ENCODE results near the gene FLAD1. TPM values are rescaled to one million over a fixed set of nuclear protein-coding genes. Genes with fewer than 3 reads are reported as not detected.

The FLAD1 gene
- total and polyA plus RNA-seq, 2 of the 8 experiments (the other 6 are each of a cell fraction or from before 2014, with no cell fraction given) = 104 to 143 TPM

GRCh38 chr1:154973344-154974101, 9.6 kb upstream of the FLAD1 start (continued):
- TF ChIP-seq HDAC2 (IDR thresholded peaks at IDR 0.05; ENCODE audit: borderline replicate concordance in 1 of 2, low read depth in 2 of 2, low read length in 2 of 2) (no peak), KDM4A (IDR thresholded peaks at IDR 0.05; ENCODE audit: low read depth, low read length, severe bottlenecking) (no peak), CHD7 (IDR thresholded peaks at IDR 0.05; ENCODE audit: insufficient replicate concordance, low read length) (peak; percentile 37), TBP (IDR thresholded peaks at IDR 0.05; ENCODE audit: low read depth, low read length) (peak; percentile 78)

All from H1 (cell line).